Amniotic epithelial cell (primary cell): ENCODE measurements around the gene HTR6.
A peak's percentile ranks its signal among the peaks of the same experiment; 100 is the strongest.

Experiments used
- DNase-seq: peaks from one replicate; pipeline ENCODE4 v3.0.0-alpha.2; 2010; ENCODE audit warnings: low read depth

HTR6 gene

GRCh38 chr1:19656780-19657466 lies 7.8 kb upstream of the HTR6 start:
- DNase-seq = no peak

GRCh38 chr1:19657511-19657910 lies 7.2 kb upstream of the HTR6 start:
- no peak for DNase-seq

- DNase-seq = no peak
Observed at GRCh38 chr1:19658186-19658585, 6.5 kb upstream of the HTR6 start.

GRCh38 chr1:19661721-19662228 lies 2.9 kb upstream of the HTR6 start:
- peak; percentile 37 for DNase-seq

- no peak for DNase-seq
Observed at GRCh38 chr1:19662313-19662712, 2.4 kb upstream of the HTR6 start.

DNA sequence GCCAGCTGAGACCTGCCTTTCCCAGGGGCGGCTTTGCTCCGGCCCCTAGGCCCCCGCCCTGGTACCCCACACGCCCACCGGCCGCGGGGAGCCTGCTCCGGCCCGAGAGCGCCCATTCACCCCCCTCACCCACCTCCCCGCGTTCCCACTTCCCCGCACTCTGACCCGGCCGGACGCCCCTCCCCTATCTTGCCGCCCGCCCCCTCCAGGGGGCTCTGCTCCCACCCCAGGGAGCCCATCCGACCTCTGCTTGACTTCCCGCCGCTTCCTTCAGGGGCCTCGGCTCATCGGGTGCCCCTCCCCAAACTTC lies 466 bp downstream of the HTR6 start:
- no peak for DNase-seq

DNA sequence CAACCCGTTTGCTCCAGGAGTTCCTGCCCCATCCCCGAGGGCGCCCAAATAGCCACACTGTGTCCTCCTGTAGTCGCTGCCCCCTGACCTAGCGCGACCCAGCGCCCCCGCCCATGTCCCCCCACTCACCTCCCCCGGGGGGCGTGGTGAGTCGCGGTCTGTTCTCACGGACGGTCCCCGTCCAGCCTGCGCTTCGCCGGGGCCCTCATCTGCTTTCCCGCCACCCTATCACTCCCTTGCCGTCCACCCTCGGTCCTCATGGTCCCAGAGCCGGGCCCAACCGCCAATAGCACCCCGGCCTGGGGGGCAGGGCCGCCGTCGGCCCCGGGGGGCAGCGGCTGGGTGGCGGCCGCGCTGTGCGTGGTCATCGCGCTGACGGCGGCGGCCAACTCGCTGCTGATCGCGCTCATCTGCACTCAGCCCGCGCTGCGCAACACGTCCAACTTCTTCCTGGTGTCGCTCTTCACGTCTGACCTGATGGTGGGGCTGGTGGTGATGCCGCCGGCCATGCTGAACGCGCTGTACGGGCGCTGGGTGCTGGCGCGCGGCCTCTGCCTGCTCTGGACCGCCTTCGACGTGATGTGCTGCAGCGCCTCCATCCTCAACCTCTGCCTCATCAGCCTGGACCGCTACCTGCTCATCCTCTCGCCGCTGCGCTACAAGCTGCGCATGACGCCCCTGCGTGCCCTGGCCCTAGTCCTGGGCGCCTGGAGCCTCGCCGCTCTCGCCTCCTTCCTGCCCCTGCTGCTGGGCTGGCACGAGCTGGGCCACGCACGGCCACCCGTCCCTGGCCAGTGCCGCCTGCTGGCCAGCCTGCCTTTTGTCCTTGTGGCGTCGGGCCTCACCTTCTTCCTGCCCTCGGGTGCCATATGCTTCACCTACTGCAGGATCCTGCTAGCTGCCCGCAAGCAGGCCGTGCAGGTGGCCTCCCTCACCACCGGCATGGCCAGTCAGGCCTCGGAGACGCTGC lies 1.1 kb downstream of the HTR6 start:
- DNase-seq = no peak

DNA sequence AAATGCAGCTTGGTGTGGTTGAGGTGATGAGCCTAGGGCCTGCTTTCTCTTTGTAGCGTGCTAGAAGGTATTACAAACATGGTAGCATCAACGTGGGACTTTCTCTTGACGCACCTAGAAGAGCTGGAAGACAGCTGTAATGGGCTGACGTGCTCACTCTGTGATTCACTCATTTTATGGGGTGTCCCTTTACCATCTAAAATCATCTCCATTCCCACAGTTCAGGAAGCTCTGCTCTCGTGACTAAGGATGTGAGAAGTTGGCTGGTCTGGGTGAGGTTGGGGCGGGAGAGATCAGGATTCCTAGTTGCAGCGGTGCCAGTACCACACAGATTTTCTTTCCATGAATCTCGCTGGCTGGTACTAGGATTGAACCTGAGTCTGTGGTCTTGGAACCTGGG lies 4.2 kb downstream of the HTR6 start:
- DNase-seq = no peak

- DNase-seq = peak; percentile 57
Observed at GRCh38 chr1:19670787-19671186, 6.1 kb downstream of the HTR6 start.

DNA sequence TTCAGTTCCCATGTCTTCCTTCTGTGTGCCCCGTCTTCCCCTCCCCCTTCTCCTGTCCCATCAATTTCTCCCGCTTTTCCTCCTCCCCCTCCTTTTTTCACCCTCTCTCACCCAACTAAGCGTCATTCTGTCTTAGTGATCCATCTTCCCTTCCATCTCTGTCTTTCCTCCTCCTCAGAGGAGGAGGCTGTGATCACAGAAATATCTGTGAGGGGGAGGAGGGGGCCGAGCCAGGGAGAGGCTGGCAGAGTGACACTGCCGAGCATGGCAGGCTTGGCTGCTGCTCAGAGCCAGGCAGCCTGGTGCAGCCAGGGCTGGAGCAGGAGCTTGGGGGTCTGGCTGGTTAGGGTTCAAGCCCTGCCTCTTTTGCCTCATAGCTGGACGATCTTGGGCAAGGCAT lies 7.6 kb downstream of the HTR6 start:
- DNase-seq = no peak

DNA sequence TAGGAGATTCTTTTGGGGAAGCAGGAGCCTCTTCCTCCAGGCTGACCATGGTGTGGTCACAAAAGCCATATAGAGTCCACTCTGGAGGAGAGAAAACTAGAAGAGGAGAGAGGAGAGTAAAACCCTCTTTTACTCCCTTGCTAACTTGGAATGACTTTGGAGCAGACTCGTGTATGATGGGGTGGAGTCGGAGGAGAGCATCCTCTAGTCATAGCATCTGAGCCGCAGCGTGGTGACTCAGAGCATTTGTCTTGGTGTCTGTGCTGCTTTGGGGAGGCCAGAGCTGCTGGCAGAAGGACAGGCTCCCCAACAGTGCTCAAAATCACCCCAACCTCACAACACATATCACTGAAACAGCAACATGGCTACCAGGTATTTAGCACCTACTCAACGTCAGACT lies 11.1 kb downstream of the HTR6 start:
- no peak for DNase-seq

GRCh38 chr1:19676438-19676922 lies 11.8 kb downstream of the HTR6 start:
- peak; percentile 87 for DNase-seq

- DNase-seq = no peak
Observed at GRCh38 chr1:19678493-19678892, 13.8 kb downstream of the HTR6 start.

DNA sequence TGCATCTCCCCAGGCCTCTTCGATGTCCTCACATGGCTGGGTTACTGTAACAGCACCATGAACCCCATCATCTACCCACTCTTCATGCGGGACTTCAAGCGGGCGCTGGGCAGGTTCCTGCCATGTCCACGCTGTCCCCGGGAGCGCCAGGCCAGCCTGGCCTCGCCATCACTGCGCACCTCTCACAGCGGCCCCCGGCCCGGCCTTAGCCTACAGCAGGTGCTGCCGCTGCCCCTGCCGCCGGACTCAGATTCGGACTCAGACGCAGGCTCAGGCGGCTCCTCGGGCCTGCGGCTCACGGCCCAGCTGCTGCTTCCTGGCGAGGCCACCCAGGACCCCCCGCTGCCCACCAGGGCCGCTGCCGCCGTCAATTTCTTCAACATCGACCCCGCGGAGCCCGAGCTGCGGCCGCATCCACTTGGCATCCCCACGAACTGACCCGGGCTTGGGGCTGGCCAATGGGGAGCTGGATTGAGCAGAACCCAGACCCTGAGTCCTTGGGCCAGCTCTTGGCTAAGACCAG lies 14.3 kb downstream of the HTR6 start:
- no peak for DNase-seq

- no peak for DNase-seq
Observed at GRCh38 chr1:19679691-19680090, 15.0 kb downstream of the HTR6 start.

DNA sequence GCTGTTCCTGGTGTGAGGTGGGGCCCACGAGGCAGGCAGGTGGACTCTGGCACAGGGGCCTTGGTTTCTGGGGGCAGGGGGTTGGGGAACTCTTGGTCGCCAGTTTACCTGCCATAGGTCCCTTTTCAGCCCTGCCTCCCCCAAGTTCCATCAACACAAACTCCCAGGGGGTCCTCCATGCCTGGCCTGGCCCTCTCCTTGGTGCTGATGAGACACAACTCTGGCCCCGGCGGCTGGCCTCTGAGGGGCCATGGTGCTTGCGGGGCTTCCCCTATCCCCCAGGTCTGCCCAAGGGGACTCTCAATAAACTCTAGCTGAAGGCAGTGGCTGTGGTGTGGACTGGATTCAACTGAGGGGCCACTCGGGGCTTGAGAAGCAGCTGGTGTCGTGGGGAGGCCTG lies 16.0 kb downstream of the HTR6 start:
- no peak for DNase-seq

DNA sequence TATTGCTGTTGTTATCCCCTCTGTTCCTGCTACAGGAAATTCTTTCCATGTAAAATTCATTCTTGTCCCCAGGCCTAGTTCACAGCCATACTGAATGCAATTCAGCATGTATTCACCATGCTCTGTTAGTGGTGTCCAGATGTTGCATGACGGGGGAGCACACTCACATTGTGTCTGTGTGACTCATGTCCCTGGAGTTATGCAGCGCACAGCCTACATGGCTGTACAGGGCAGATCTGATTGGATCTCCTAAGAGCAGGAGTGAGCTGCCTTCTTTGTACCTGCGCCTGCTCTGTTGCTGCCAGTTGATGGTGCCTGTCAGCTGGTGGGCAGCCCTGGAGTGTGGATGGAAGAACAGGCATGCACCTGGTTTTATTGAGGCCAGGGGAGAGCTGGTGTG lies 17.6 kb downstream of the HTR6 start:
- peak; percentile 86 for DNase-seq

DNA sequence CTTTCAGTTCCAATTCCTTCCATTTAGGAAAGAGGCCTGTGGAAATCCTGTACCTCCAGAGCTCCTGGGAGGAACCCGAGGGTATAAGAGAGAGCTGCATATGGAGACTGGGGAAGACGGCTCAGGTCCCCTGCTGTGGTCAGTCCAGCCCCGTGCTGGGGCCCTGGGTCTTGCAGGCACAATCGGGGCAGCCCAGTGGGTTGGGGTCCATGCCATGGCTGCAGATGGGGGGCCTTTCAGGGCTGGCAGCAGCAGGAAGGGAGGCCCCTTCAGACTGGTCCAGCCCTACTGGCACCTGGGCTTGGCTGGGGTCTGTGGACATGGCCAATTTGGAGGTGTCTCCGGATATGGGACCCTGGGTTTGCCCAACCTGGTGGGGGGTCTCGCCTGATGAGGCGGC lies 18.2 kb downstream of the HTR6 start:
- no peak for DNase-seq

DNA sequence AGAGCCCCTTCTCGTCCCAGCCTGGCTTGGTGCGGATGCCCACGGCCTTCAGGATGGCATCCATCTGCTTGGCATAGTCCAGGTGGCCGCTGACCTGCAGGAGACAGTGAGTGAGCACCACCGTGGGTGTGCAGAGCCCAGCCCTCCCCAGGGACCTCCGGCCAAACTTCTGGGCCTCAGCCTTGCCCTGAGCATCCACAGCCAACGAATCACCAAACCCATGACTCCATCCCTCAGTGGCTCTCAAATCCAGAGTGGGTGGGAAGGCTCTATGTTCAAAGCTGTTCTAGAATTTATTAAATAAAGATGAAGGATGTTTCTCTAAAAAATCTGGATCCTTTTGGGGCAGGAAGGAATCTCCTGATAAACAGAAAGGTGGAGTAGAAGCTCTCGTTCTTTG lies 18.7 kb downstream of the HTR6 start:
- no peak for DNase-seq

DNA sequence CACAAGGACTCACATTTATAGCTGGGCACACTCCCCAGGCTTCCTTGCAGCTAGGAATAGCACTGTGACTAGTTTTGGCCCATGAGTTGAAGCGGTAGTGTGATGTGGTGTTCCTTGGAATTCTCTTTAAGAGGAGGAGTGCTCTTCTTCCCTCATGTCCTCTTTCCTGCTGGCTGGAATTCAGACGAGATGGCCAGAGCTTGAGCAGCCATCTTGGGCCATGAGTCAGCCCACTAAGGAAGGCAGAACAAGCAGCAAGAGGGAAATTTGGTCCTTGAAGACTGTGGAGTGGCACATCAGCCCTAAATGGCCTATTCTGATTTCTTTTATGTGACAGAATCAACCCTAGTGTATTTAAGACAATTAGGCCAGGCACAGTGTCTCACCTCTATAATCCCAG lies 20.0 kb downstream of the HTR6 start:
- no peak for DNase-seq

DNA sequence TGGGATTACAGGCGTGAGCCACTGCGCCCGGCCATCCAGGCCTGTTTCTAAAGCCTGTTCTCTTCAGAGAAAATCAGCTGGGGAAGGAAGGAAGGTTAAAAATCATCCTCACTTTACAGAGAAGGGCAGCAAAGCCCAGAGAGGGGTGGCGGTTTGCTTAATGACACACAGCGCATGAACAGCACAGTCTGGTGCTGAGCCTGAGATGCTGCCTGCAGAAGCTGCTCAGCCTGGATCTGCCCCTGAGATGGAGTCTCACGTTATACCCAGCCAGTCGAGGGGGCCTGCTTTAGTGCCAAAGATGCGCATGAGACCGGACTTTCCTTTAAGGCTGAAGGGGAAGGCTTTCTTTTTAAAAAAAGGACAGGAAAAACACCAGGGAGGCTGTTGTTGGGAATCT lies 21.3 kb downstream of the HTR6 start:
- no peak for DNase-seq

DNA sequence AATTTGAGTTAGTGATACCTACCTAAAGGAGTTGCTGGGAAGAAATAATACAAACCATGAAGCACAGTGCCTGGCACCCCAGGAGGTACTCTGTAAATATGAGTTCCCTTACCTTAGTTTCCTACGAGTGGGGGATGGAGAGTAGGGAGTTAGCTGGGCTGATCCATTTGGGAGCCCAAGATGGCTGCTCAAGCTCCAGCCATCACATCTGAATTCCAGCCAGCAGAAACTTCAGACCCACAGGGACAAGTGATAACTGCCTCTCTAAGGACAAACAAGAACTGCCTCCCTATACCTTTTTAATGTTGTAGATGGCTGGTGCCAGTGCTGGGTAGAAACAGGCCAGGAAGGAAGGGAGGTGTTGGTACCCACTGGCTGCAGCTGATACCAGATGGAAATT lies 22.7 kb downstream of the HTR6 start:
- no peak for DNase-seq
